LNCAP (cell line): Measurements from ENCODE around the gene ABHD2.

Experiments used
- CTCF ChIP-seq: fragments of 450-650 bp; IDR thresholded peaks from 2 replicates; pipeline ENCODE4 v1.5.1; 2017; ENCODE audit warnings: mild to moderate bottlenecking

ABHD2 gene

DNA sequence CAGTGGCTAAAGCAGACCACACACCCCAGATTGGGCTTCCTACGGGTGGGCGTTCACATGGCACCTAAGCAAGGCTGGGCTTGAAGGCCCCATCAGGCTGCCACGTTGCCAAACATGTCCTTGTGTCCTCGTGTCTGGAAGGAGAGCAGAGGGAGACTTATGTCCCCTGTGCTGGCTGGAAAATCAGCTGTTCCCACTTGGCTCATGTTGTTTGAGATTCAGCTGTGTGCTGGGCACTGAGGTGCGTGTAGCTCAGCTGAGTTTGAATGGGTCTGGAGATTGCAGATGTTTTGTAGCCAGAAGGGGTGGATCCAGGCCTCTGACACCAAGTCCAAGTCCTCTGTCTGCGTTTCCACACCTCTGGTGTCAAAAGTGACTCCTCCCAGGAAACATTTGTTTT, 98.5 kb downstream of the ABHD2 start:
- TF ChIP-seq CTCF: no peak

DNA sequence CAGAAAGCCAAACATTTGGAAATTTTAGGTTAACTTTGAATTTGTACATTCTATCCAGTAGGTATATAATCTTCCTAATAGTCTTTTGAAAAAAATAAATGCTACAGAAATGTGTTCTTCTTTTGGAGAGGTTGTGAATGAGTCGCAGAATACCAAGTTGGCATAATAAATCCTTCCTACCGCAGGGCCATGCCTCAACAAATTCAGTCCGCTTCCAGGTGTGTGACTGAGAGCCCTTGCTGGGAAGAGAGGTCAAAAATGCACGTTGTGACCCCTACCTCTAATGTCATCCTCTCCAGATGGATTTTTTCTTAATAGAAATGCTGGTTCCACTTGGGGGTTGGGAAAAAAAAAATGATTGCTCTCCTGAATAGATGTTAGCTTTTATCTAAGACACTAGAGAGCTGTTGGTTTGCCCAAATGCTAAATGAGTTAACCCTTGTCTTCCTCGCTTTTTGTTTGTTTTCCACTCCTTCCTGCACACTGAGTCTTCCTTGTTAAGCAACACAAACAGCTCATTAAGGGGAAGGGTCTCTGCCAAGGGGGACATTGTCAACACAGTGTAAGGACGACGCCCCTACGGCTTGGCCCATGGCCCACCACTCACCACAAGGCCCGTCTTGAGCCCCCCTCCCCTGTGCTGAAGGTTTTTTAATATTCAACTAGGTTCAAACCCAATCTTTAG, 99.2 kb downstream of the ABHD2 start:
- TF ChIP-seq CTCF: no peak

- TF ChIP-seq CTCF: no peak
These were observed 99.8 kb downstream of the ABHD2 start for GRCh38 chr15:89187986-89188514.

- TF ChIP-seq CTCF: no peak
These were observed 103.9 kb downstream of the ABHD2 start for GRCh38 chr15:89192136-89192535.

- TF ChIP-seq CTCF: no peak
These were observed 104.5 kb downstream of the ABHD2 start for GRCh38 chr15:89192766-89193165.

GRCh38 chr15:89194608-89195007, 106.4 kb downstream of the ABHD2 start:
- TF ChIP-seq CTCF: no peak

GRCh38 chr15:89195836-89196235, 107.6 kb downstream of the ABHD2 start:
- no peak for TF ChIP-seq CTCF

DNA sequence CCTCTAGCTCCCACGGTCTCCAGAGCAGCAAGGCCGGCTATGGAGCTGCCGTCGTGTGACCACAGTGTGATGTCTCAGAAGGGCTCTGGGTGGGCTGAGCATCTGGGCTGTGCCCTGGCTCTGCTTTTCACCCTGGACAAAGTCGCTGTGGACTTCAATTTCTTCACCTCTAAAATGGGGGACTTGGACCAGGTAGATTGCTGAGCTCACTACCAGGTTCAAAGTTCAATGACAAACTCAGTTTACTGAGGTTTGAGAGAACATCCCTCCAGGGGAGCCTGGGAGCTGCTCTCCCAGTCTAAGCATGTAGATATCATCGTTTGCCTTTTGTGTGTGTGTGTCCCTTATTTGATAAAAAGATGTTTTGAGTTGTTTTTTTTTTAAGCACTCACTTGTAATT, 108.0 kb downstream of the ABHD2 start:
- no peak for TF ChIP-seq CTCF
